IPS-18a (cell line): Measurements from ENCODE around the gene PHF10.
A peak's percentile ranks its signal among the peaks of the same experiment; 100 is the strongest.
"Not testable (repeated sequence)": the region's sequence is repeated elsewhere in the genome, so short reads cannot be mapped to it uniquely, and the experiment has no call there.

Experiments
- H3K27ac ChIP-seq: one replicate; pipeline ENCODE4 v1.5.1; 2013; ENCODE audit warnings: low read length
- H3K27me3 ChIP-seq: one replicate; pipeline ENCODE4 v1.6.1; 2013; ENCODE audit warnings: mild to moderate bottlenecking, low read length; ENCODE audit not compliant: control insufficient read depth, insufficient read depth
- H3K36me3 ChIP-seq: one replicate; pipeline ENCODE4 v1.6.1; 2013; ENCODE audit warnings: low read depth, low read length; ENCODE audit not compliant: control insufficient read depth
- H3K4me1 ChIP-seq: one replicate; pipeline ENCODE4 v1.6.1; 2013; ENCODE audit warnings: low read depth, low read length; ENCODE audit not compliant: control insufficient read depth
- H3K4me3 ChIP-seq: one replicate; pipeline ENCODE4 v1.5.1; 2013; ENCODE audit warnings: low read length
- H3K9ac ChIP-seq: one replicate; pipeline ENCODE4 v1.6.1; 2013; ENCODE audit warnings: mild to moderate bottlenecking, low read length, moderate library complexity
- H3K9me3 ChIP-seq: one replicate; pipeline ENCODE4 v1.6.1; 2013; ENCODE audit warnings: low read depth, low read length; ENCODE audit not compliant: control insufficient read depth

PHF10 gene

GRCh38 chr6:169724494-169725124, at the start of gene PHF10:
Gene PHF10 (minus strand): TSS chr6:169724500. CDS start chr6:169723931, 569 bp downstream.
- H3K4me1 ChIP-seq: peaks cover 14% of the 10 kb centered on the region
- H3K9ac ChIP-seq: peak within 1 kb of the TSS; percentile 96
- H3K36me3 ChIP-seq: no peaks in the 10 kb centered on the region
- peak within 1 kb of the TSS; percentile 93 for H3K4me3 ChIP-seq
- H3K27ac ChIP-seq: peak within 1 kb of the TSS; percentile 75
- H3K9me3 ChIP-seq: no peaks in the 10 kb centered on the region
- H3K27me3 ChIP-seq: peaks cover 11% of the 10 kb centered on the region

GRCh38 chr6:169766921-169767736, 42.8 kb upstream of the PHF10 start:
- Histone ChIP-seq H3K4me1 (no peaks in the 10 kb centered on the region), H3K9me3 (no peaks in the 10 kb centered on the region), H3K4me3 (no peak overlapping the region), H3K27ac (no peak overlapping the region), H3K36me3 (peaks cover 18% of the 10 kb centered on the region), H3K27me3 (no peaks in the 10 kb centered on the region), H3K9ac (no peak overlapping the region)

DNA sequence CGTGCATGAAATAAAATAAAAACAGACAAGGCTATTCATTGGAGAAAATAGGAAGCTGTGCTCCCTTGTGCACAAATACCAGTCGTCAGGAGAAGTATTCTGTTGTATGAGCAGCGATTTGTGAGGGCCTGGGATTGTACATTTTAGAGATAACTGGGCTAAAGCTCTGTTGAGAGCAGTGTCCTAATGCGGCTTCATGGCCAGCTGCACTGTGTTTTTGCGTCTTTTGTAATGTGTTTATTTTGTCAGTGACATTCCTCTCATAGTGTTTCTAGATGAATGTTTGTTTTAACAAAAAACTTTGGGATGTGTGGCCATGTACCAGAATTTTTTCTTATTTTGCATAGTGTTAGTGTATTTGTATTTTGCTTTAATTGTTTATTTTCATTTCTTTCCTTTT, 41.9 kb upstream of the PHF10 start:
- Histone ChIP-seq H3K27me3 (no peaks in the 10 kb centered on the region), H3K27ac (no peak overlapping the region), H3K4me3 (no peak overlapping the region), H3K9ac (no peak overlapping the region), H3K9me3 (no peaks in the 10 kb centered on the region), H3K4me1 (no peaks in the 10 kb centered on the region), H3K36me3 (peaks cover 18% of the 10 kb centered on the region)

- H3K4me3 ChIP-seq, H3K9me3 ChIP-seq, H3K9ac ChIP-seq, H3K27me3 ChIP-seq, H3K27ac ChIP-seq, H3K4me1 ChIP-seq: not testable (repeated sequence)
- peaks cover 23% of the 10 kb centered on the region for H3K36me3 ChIP-seq
Measured at GRCh38 chr6:169765789-169766188, 41.5 kb upstream of the PHF10 start.

- Histone ChIP-seq H3K27ac (no peak overlapping the region), H3K27me3 (no peaks in the 10 kb centered on the region), H3K36me3 (peaks cover 38% of the 10 kb centered on the region), H3K4me1 (no peaks in the 10 kb centered on the region), H3K4me3 (no peak overlapping the region), H3K9me3 (no peaks in the 10 kb centered on the region), H3K9ac (no peak overlapping the region)
Measured at GRCh38 chr6:169763881-169764280, 39.6 kb upstream of the PHF10 start.

DNA sequence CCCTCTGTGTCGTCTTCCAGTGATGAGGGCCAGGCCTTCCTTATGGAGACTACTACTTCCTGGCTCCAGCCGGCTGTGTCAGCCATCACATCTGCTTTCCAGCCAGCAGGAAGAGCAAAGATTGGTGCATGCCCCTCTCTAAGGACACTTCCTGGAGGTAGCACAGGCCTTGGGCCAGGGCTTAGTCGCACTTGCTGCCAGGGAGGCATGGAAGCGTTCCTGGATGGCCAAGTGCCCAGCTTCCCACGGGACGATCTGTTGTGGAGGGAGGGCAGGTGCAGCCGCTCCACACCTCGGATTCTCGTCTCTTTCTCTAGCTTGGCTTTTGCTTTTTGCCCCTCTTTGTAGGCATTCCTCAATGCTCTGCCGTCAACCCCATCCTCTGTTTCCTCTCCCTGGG, 39.0 kb upstream of the PHF10 start:
- H3K27me3 ChIP-seq: no peaks in the 10 kb centered on the region
- H3K27ac ChIP-seq: no peak overlapping the region
- H3K4me1 ChIP-seq: no peaks in the 10 kb centered on the region
- H3K9ac ChIP-seq: no peak overlapping the region
- H3K4me3 ChIP-seq: no peak overlapping the region
- peaks cover 37% of the 10 kb centered on the region for H3K36me3 ChIP-seq
- H3K9me3 ChIP-seq: no peaks in the 10 kb centered on the region

- Histone ChIP-seq H3K4me3 (no peak overlapping the region), H3K27me3 (no peaks in the 10 kb centered on the region), H3K4me1 (peaks cover 11% of the 10 kb centered on the region), H3K9ac (no peak overlapping the region), H3K9me3 (no peaks in the 10 kb centered on the region), H3K36me3 (peaks cover 20% of the 10 kb centered on the region), H3K27ac (no peak overlapping the region)
Measured at GRCh38 chr6:169755162-169755561, 30.9 kb upstream of the PHF10 start.

- no peaks in the 10 kb centered on the region for H3K27me3 ChIP-seq
- peaks cover 11% of the 10 kb centered on the region for H3K4me1 ChIP-seq
- peak overlapping the region; percentile 62 for H3K4me3 ChIP-seq
- peak overlapping the region; percentile 88 for H3K9ac ChIP-seq
- H3K27ac ChIP-seq: peak overlapping the region; percentile 91
- H3K9me3 ChIP-seq: no peaks in the 10 kb centered on the region
- H3K36me3 ChIP-seq: no peaks in the 10 kb centered on the region
Measured at GRCh38 chr6:169752074-169752623, 27.8 kb upstream of the PHF10 start.

DNA sequence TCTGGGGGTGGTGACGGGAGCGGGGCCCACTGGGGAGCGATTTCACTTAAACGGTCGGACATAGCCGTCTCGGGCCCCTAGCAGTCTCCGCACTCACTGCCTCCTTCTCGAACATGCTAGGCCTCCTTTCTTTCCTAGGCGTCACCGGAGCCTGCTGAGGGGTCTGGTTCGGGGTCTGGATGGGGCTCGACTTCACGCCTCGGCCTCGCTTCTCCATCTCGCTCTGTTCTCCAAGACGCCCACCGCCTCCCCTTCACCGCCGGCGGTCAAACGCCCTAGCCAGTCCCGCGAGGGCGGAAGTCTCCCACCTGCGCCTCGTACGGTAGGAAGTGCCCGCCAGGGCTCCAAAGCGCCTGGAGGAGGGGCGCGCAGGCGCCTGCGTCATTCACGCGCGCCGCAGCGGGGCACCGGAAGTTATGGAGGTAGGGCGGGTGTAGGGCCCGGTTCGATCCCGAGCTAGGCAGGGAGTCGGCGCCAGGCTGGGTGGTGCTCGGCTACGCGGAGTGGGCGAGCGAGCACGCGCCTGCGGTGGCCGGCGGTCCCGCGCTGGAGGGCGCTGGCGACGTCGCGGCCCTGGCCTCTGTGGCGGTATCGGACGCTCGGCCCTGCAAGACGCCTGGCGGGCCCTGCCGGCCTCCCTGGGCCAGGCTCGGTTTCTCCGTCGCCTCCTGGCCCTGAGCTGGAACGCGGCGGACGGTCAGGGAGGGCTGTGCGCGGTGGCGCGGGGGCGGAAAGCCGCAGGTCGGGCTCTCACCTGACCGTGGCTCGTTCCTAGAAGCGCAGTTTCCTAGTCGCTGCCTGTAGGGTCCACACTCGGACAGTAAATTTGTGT, 27.2 kb upstream of the PHF10 start, which contains the start of the genes DYNLT2 and ERMARD:
Gene DYNLT2, minus strand, starts transcription at position 331 of the 832 bp plus-strand sequence. Its CDS starts 114 bp downstream, at position 217.
Gene ERMARD, plus strand, starts transcription at position 381 of the 832 bp plus-strand sequence. Its CDS starts 36 bp downstream, at position 417.
- peak within 1 kb of the TSS; percentile 91 for H3K27ac ChIP-seq
- no peaks in the 10 kb centered on the region for H3K27me3 ChIP-seq
- H3K9me3 ChIP-seq: no peaks in the 10 kb centered on the region
- H3K4me3 ChIP-seq: peak within 1 kb of the TSS; percentile 62
- H3K9ac ChIP-seq: peak within 1 kb of the TSS; percentile 88
- H3K36me3 ChIP-seq: no peaks in the 10 kb centered on the region
- H3K4me1 ChIP-seq: peaks cover 11% of the 10 kb centered on the region

DNA sequence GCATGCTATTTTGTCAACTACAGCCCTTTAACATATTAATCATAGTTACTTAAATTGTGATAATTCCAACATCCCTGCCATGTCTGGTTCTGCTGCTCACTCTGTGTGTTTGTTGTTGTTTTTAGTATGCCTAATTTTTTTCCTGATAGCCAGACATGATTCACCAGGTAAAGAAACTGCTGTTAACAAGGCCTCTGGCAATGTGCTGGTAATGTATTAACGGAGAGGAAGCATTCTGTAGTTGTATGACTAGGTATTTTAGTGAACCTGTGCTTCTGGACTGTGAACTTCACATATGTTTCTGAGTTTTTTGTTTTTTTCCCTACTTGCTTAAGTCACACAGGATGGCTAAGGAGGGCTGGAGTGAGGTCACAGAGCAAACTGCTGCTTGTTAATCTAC, 22.3 kb upstream of the PHF10 start:
- no peak overlapping the region for H3K9ac ChIP-seq
- H3K4me1 ChIP-seq: no peaks in the 10 kb centered on the region
- no peaks in the 10 kb centered on the region for H3K9me3 ChIP-seq

DNA sequence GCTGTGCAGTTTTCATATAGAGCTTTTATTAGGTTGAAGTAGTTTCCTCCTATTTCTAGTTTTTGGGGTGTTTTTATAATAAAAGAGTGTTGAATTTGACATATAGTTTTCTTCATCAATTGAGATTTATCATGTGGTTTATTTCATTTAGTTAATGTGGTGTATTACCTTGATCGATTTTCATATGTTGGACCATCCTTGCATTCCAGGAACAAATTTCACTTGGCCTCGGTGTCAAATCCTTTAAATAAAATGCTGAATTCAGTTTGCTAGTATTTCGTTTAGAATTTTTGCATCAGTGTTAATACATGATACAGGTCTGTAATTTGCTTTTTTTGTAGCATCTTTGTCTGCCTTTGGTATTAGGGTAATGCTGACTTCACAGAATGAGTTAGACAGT, 21.1 kb upstream of the PHF10 start:
- Histone ChIP-seq H3K27ac (no peak overlapping the region), H3K9me3 (no peaks in the 10 kb centered on the region), H3K4me3 (no peak overlapping the region), H3K36me3 (no peaks in the 10 kb centered on the region), H3K4me1 (no peaks in the 10 kb centered on the region), H3K9ac (no peak overlapping the region), H3K27me3 (no peaks in the 10 kb centered on the region)

More for the DNA sequence above, 22.3 kb upstream of the PHF10 start:
- no peak overlapping the region for H3K4me3 ChIP-seq
- H3K27me3 ChIP-seq: no peaks in the 10 kb centered on the region
- H3K27ac ChIP-seq: no peak overlapping the region
- no peaks in the 10 kb centered on the region for H3K36me3 ChIP-seq
